SHP77 (cell line): ENCODE data around the gene GULP1.
"Not testable (repeated sequence)": the region's sequence is repeated elsewhere in the genome, so short reads cannot be mapped to it uniquely, and the experiment has no call there.

Source experiments
- DNase-seq, 2 experiments: peaks; one replicate each; lab custom pipeline; 2025; lab: John Stamatoyannopoulos, UW

Gene GULP1

DNA sequence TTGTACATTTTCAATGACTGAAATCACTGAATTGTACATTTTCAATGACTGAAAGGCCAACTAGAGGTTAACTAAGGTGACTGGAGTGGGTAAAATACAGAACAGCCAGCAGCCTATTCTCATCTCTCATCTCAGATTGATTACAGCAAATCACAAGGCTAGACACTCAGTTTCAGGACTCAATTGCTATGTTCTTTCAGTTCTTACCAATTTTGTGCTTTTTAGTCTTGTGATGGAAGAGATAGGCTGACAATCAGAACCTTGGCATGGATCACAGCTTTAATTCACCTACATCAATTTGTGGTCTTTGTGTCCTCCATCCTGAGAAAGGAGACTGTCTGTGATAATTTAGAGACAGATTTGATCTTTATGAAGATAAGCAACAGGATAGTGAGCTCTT, 124.7 kb downstream of the GULP1 start:
- no peak for DNase-seq

DNA sequence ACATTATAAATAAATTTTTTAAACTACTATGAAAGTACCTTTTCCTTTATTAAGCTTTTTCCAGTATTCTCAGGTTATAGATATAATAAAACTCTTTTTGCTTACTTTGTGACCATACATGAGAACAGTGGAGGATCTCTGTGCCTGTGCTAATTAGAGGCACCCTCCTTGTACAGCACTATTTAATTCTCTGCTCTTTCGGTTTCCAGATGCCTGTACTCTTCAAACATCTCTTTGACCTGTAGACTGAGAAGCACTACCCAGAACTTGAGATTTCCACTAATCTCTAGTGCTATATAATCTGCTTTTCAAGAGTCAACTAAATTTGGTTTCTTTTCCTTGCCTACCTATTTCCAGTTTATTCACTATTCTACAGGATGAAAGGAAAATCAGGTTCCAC, 131.1 kb downstream of the GULP1 start:
- DNase-seq, result no peak

DNA sequence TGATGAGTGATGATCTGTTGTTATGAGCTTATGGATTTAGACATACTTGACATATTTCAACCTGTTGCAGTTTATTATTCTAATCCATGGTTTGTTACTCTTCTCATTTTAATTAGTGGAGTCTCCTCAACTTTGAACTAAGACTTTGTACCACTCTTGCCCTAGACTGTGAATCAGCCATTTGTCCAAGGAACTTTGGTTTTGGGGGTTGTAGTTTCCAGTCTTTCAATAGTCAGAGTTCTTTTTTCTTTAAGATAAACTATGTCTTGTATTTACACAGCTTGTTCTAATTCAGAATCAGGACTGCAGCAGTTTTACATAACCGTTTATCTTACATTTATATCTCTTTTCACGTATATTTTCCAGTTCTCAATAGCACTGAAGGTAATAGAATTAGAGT, 133.6 kb downstream of the GULP1 start:
- no peak for DNase-seq

DNA sequence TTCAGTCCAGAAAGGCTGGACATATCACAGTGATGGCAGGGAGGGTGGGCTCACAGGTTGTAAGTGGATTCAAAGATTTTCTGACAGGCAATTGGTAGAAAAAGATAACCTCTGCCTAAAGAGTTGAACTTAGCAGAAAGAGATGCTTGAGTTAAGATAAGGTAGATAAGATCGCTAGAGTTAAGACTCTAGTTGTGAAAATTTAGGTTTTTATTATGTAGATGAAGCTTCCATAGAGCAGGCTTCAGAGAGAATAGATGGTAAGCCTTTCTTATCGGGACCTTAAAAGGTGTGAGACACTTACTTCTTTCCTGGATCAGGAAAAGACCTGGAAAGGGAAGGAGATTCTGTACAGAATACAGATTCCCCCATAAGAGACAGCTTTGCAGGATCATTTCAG, 134.4 kb downstream of the GULP1 start:
- DNase-seq, result no peak

DNA sequence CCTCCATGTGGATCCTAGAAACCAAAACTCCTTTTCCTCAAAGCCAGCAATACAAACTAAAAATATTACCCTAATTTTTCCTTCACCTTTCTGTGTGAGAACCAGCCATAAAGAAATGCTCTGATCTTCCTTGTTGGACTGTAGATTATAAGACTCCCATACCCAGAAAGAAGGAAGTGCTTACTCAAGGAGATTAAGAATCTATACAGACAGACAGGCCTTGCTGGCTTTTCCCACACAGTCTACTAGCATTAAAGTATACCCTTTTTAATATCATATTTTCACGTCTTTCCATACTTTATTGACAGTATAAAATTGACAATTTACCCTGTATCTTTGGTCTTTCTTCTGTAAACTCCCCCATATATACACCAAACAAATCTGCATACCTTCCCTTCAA, 139.0 kb downstream of the GULP1 start:
- DNase-seq, result no peak

DNA sequence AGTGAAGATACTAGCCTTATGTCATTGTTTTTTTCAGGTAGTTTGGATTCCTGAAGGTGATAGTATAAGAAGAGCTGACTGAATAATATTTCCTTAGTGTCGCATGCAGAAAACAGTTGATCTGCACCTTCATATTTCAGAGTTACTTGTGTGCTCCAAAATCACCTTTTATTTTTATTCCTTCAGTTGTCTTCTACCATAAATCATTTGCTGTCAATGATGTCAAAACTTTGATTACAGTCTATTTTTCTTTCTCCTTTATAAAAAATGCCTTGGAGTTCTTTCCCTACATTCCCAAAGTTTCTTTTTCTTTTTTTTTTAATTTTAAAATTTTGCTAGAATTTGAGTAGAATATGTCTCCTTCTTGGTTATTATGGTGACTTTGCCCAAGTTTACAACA, 142.3 kb downstream of the GULP1 start:
- no peak for DNase-seq

DNA sequence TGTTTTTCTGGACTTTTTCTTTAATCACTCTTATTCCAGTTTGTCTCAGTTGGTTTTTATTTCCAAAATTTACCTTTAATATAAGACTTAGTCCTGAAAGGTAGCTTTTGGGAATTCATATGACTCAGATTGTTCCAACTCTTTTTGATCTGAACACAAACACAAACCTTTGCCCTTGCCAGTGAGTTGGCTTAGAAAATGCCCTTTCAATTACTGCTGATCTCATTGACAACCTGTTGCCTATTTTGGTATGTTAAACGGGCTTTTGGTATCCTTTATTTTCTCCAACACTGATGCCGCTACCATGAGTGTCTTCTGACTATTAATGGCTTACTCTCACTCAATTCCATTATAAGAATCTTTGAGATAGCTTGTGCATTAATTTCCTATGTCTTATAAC, 143.4 kb downstream of the GULP1 start:
- no peak for DNase-seq

DNA sequence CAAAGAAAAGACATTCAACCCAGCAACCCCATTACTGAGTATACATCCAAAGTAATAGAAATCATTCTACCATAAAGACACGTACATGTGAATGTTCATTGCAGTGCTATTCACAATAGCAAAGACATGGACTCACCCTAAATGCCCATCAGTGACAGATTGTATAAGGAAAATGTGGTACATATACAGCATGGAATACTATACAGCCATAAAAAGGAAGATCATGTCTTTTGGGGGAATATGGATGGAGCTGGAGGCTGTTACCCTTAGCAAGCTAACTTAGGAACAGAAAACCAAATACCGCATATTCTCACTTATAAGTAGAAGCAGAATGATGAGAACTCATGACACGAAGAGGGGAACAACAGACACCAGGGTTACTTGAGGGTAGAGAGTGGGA, 145.9 kb downstream of the GULP1 start:
- no peak for DNase-seq

DNA sequence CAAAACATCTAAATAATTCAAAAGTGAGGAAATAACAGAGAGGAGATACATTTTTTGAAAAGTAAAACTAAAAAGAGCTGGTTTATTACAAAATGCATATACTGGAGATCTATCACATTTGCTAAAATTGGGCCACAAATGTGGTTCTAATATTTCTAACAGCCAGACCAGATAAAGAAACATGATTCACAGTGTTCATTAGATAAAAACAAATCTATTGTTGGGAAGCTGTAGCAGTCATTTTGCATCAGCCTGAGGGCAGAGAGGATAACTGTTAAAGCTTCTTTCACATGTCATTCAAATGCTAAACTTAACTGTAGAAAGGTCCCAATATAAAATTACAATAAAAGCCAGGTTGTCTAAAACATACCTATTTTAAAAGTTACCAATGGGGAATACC, 148.3 kb downstream of the GULP1 start:
- no peak for DNase-seq

DNA sequence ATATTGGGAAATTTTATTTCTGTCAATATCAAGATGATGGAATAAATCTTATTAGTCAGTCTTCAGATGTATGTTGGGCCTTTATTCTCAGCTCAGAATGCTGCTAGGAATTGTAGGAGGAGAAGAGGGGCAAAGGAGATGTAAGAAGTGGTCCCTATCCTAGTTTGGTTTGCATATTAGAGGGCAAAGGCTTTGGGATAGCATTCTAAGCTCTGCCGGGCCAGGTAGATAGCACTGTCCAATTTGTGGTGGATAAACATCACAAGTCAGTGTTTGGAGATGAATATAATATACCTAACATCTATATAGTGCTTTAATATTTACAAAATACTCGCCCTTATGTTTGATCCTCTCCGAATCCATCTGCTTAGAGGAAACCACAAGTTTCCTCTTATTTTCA, 149.2 kb downstream of the GULP1 start:
- DNase-seq, result no peak

DNA sequence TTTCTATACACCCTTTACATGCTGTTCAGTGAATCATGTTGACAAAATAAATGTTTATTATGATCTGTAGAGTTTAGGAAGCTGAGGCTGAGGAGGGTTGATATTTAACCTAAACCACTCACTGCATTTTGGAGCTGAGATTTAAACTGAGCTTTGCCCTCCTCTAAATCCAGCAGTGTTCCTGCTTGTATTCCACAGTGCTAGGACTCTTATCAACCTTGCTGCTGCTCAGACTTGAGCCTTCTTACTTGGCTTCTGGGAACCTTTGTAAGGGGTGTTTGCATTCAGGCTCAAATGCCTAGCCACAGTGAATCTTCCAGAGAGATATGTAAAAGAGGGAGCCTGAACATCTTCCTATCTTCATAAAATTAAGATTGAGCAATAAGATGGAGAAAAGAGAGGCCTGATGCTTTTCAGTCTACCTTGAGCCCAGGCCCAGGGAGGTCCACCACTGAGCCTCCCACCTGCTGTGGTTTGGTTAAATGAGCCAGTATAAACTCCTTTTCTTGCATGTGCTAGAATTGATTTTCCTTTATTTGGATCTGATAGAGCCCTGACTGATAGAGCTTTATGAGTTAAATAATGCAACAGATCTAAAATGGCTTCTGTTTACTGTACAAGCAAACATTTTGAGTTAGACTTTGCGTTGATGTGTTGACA, 149.7 kb downstream of the GULP1 start:
- DNase-seq, result no peak

DNA sequence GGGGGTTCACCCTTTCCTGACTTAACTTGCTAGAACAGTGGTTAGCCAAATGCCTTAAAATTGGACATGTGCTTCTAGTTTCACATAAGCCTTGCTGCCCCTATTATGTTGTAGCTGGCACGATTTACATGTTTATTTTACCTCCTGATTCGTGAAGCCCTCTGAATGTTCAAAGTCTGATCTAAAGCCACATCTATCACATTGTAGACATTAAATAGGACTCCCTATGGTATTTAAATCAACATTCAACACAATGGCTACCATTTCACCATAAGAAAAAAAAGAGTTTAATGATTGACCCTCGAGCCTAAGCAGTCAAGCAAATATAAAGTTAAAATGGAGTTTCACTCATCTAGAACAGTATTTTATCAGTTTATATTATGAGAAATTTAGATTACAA, 151.5 kb downstream of the GULP1 start:
- no peak for DNase-seq

DNA sequence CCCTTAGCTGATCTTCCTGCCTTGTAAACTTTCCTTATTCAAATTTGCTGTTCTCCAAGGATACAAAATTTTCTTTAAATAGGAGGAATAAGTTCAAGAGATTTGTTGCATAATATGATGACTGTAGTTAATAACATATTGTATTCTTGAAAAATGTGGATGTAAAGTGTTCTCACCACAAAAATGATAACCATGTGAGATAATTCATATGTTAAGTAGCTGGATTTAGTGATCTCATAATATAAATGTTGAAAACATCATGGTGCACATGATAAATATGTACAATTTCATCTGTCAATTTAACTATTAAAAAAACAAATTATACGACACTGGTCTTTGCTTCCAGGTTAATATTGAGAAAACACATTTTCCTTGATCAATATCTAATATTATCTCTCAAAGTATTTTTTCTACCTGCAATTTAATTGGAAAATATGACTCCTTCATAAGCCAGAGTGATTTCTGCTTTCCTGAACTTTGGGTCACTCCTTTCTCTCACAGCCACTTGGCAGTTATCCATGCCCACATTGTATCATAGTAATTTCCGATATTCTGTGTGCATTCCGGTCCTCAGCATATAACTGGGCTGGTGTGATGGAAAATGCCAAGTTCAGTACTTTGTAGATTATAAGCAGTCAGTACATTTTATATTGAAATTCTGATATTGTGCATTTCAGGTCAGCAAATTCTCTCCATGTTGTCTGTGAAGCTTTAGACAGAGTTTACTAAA, 152.6 kb downstream of the GULP1 start:
- no peak for DNase-seq

DNA sequence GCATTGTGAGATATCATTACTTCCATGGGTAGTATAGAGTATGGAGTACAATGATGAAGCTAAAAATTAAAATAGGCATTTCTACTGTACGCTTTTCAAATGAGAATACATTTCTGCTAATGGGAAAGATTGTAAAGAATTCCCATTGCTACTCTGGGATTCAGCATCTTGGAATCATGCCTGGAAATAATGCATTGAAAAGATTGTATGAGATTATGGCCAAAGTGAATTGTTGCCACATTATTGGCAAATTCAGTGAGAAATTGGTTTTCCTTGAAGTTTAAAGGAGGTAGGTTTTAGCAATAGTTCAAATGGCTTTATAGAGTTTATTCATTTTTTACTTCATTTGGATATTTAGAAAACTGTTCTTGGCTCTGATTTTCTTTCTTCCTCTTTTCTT, 157.9 kb downstream of the GULP1 start:
- DNase-seq, result no peak

DNA sequence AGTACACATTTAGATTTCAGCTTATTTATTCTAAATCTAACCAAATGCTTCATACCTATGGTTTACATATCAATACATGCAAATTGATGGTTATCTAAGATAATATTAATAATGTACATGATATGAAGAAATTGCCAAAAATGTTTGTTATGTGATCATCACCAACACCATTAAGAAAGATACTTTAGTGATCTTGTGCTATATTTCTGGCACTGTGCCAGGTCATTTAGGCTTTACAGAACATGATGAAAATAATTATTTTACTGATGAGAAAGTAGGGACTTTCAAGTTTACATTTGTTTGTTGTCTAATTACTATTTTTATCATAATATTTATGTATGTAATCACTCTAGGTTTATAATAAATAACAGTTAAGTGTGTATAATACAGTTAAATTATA, 158.3 kb downstream of the GULP1 start:
- no peak for DNase-seq

DNA sequence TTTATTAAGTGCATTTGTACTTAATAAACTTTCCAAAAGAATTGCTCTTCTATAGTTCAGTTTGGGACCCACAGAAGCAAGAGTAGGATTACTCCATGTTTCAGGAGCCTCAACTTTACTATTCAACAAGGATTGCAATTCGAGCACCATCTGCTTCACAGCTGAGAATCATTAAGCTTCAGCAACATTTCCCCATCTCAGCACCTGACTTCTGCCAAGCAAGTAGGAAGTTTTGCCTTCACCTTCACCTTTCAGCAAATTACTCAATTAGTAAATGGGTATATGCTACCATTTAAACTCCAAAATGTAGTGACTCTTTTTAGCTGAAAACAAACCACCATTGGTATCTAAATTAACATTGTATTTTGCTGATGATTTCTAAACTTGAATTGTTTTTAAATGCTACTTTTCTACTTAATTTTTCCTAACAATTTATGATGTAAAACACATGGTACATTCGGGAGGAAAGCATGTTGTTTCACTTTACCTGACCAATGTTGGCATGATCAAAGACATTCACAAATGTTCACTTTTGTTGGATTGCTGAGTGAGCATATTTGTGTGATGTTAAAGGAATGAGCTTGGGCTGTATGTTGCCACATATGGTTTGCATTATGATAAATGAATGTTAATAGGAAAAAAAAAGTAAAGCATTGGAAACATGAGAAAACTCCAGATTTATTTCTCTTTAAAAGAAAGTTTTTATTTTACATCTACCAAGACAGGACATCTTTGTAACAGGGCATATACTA, 159.2 kb downstream of the GULP1 start:
- no peak for DNase-seq

DNA sequence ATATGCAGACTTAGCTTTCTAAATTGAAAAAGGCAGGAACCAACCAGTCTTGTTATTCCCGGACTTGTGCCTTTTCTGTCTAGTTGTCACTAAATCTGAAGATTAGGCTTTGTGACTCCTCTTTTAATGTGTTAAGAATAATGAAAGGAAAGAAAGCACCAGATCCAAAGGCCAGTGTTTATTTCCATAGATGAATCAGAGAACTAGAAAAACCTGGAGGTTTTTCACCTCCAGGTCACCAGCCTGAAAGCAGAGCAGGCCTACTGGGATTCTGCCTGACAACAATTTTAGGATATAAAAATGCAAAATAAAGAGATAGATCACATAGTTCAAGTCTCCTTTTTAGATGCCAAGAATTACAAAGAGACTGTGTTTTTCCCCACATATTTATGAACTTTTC, 160.4 kb downstream of the GULP1 start:
- no peak for DNase-seq

DNA sequence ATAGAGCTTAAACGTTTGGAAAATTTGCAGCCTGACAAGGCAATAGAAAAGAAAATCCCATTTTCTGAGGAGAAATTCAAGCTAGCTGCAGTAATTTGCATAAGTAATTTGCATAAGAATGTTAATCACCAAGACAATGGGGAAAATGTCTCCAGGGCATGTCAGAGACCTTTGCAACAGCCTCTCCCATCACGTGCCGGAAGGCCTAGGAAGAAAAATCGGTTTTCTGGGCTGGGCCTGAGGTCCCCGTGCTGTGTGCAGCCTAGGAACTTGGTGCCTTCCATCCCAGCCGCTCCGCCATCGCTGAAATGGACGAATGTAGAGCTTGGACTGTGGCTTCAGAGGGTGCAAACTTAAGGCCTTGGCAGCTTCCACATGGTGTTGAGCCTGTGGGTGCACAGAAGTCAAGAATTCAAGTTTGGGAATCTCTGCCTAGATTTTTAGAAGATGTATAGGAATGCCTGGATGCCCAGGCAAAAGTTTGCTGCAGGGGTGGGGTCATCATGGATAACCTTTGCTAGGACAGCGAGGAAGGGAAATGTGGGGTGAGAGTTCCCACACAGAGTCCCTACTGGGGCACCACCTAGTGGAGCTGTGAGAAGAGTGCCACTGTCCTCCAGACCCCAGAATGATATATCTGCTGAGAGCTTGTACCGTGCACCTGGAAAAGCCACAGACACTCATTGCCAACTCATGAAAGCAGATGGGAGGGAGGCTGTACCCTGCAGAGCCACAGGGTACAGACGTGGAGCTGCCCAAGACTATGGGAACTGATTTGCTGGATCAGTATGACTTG, 164.6 kb downstream of the GULP1 start:
- DNase-seq, result peak in 1 of 2 experiments; percentile 7

DNA sequence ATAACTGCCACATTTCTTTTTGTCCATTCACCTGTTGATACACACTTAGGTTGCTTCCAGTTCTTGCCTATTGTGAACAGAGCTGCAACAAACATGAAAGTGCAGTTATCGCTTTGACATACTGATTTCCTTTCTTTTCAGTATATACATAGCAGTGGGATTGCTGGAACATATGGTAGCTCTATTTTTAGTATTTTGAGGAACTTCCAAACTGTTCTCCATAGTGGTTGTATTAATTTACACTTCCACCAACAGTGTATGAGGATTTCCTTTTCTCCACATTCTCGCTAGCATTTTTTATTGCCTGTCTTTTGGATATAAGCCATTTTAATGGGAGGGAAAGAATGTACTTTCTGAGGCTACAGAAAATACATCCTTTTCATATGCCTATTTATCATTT, 167.4 kb downstream of the GULP1 start:
- DNase-seq, result no peak

DNA sequence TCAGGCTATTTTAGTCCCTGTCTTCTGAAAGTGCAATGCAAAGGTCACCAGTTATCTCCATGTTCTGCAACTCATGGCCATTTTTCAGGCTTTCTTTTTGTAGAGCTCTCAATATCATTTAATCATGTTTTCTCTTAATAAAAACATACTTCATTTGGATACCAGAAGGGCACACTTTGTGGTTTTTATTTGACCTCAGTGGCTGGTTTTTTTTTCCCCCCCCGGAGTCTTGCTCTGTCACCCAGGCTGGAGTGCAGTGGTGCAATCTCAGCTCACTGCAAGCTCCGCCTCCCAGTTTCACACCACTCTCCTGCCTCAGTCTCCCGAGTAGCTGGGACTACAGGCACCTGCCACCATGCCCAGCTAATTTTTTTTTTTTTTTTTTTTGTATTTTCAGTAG, 174.4 kb downstream of the GULP1 start:
- not testable (repeated sequence) for DNase-seq

DNA sequence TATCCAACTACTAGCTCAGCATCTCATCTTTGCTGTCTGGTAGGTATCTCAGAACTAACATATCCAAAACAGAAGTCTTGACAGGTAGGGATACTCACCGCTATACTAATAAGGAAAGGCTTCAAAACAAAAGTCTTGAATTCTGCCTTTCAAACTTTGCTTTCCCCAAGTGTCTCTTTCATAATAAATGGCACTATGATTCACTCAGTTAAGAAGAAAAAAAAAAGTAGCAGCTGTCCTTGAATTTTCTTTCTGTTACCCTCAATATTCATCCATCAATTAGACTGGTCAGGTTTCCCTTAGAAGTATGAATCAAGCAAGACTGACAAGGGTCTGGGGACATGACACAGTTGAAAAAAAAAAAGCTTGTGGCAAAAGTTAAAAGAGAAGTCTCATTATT, 175.1 kb downstream of the GULP1 start:
- no peak for DNase-seq

DNA sequence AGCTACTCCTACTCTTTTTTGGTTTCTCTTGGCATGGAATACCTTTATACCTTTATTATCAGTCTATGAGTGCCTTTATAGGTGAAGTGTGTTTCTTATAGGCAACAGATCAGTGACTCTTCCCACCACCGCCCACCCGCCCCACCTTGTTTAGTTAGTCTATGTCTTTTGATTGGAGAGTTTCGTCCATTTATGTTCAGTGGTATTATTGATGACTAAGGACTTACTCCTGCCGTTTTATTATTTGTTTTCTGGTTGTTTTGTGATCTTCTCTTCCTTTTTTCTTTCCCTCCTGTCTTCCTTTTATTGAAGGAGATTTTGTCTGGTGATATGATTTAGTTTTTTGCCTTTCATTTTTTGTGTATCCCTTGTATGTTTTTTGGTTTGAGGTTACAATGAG, 179.5 kb downstream of the GULP1 start:
- no peak for DNase-seq

DNA sequence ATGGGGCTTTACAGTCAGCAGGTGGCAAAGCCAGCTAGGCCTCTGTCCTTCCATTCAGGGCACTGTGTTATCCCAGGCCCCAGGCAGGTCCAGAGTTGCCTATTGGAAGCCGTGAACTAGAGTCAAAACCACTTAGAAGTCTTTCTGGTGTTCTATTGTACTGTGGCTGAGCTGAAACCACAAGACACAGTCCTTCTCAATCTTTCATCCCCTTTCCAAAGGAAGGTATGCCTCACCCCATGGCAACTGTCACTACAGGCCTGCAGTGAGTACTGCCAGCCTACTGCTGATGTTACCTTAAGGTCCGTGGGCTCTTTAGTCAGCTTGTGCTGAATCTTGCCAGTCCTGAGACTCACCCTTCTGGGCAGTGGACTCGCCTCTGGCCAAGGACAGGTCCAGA, 181.6 kb downstream of the GULP1 start:
- DNase-seq, result no peak
